IPS DF 6.9 (cell line): ENCODE data around the gene TNS1.

Experiments used
- DNase-seq: peaks from one replicate; pipeline ENCODE4 v3.0.0-alpha.2; 2013; ENCODE audit warnings: low read depth, low spot score
- H3K27ac ChIP-seq: one replicate; pipeline ENCODE4 v1.5.1; 2013; ENCODE audit warnings: low read length, control low read depth
- H3K27me3 ChIP-seq: 2 replicates; pipeline ENCODE4 v1.6.1; 2013; ENCODE audit warnings: mild to moderate bottlenecking, low read length; ENCODE audit not compliant: control insufficient read depth, insufficient read depth
- H3K36me3 ChIP-seq: 2 replicates; pipeline ENCODE4 v1.6.1; 2013; ENCODE audit warnings: low read length; ENCODE audit not compliant: control insufficient read depth, insufficient read depth
- H3K4me1 ChIP-seq: 2 replicates; pipeline ENCODE4 v1.6.1; 2013; ENCODE audit warnings: low read length; ENCODE audit not compliant: control insufficient read depth, insufficient read depth
- H3K4me3 ChIP-seq: 2 replicates; pipeline ENCODE4 v1.5.1; 2013; ENCODE audit warnings: mild to moderate bottlenecking, low read length
- H3K9me3 ChIP-seq: 2 replicates; pipeline ENCODE4 v1.6.1; 2013; ENCODE audit warnings: low read length, inconsistent platforms; ENCODE audit not compliant: control insufficient read depth, insufficient read depth
- WGBS: extraction: QIAGEN DNeasy Blood & Tissue Kit; methylation state at CpG from one replicate; pipeline ENCODE4 v1.1.7; 2013; ENCODE audit warnings: mixed read lengths, missing lambda C conversion rate; ENCODE audit not compliant: insufficient read length, insufficient coverage; 5-methylcytosine and 5-hydroxymethylcytosine counted together

The TNS1 gene

DNA sequence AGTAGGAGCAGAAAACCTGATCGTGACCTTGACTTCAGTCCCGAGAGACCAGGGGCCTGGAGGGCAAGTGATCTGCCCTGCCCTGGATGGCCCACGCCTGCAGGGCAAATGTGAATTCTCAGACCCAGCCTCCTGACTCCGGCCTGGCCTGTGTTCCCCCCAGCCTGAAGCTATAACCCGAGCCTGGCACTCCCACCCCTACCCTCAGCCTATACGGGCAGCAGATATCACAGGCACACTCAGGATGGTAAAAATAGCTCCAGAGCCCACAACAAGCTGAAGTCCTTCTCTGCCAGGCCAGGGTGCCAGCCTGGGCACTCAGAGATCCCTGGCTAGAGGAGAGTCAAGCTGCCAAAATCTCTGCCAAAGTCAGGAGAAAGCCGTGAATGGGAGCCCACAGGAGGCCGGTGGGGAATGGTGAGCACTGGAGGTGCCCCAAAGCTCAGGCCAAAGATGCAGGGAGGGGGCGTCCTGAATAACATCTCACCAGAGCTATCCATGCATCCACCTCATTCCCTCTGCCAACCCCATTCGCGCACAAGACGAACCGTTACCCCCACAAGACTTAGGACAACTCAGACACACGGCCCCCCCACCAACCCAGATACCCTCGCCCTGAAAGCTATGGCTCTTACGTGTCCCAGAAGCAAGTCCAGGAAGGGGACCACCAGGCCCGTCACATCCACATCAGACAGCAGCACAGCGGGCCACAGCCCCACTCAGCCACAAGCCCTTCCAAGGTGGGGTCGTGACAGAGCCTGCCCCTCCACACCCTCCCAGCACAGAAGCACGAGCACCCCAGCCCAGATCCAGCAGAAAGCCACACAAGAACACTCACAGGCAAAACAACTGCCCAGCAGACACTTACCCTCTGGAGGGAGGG is 144.9 kb downstream of the TNS1 start:
- H3K4me1 ChIP-seq = peaks cover 3% of the 10 kb centered on the region; the same call in 1 of the 2 replicates
- no peak for DNase-seq
- no CpG with 5 or more reads among the region's 20 CpGs for WGBS
- H3K27me3 ChIP-seq = no peaks in the 10 kb centered on the region
- no peaks in the 10 kb centered on the region for H3K9me3 ChIP-seq
- no peak overlapping the region for H3K4me3 ChIP-seq
- no peaks in the 10 kb centered on the region for H3K36me3 ChIP-seq
- no peak overlapping the region for H3K27ac ChIP-seq

GRCh38 chr2:217856871-217857270 is 145.9 kb downstream of the TNS1 start:
- Histone ChIP-seq H3K9me3 (no peaks in the 10 kb centered on the region), H3K27me3 (no peaks in the 10 kb centered on the region), H3K4me1 (peaks cover 3% of the 10 kb centered on the region; the same call in 1 of the 2 replicates), H3K36me3 (no peaks in the 10 kb centered on the region), H3K27ac (no peak overlapping the region), H3K4me3 (no peak overlapping the region)
- no peak for DNase-seq
- WGBS = no CpG with 5 or more reads among the region's 4 CpGs

DNA sequence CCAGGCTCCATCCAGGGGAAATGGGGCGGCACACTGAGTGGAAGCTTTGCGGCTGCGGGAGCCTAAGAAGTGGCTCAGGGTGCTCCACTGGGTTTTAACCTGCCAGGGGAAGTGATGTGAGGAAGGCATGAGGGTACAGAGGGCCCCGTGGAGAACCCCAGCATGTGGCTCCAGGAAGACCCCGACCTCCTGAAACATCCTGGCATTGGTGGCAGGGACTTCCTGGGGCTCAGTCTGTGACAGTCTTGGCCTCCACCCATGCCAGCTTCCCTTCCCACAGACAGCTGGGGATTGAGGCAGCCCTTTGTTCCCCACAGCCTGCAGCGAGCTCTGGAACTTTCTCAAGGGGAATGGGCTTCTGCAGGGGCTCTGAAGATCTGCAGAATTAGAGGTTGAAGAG is 146.6 kb downstream of the TNS1 start:
- Histone ChIP-seq H3K9me3 (no peaks in the 10 kb centered on the region), H3K36me3 (no peaks in the 10 kb centered on the region), H3K27ac (no peak overlapping the region), H3K4me1 (peaks cover 3% of the 10 kb centered on the region; the same call in 1 of the 2 replicates), H3K27me3 (no peaks in the 10 kb centered on the region), H3K4me3 (no peak overlapping the region)
- no peak for DNase-seq
- no CpG with 5 or more reads among the region's 6 CpGs for WGBS

DNA sequence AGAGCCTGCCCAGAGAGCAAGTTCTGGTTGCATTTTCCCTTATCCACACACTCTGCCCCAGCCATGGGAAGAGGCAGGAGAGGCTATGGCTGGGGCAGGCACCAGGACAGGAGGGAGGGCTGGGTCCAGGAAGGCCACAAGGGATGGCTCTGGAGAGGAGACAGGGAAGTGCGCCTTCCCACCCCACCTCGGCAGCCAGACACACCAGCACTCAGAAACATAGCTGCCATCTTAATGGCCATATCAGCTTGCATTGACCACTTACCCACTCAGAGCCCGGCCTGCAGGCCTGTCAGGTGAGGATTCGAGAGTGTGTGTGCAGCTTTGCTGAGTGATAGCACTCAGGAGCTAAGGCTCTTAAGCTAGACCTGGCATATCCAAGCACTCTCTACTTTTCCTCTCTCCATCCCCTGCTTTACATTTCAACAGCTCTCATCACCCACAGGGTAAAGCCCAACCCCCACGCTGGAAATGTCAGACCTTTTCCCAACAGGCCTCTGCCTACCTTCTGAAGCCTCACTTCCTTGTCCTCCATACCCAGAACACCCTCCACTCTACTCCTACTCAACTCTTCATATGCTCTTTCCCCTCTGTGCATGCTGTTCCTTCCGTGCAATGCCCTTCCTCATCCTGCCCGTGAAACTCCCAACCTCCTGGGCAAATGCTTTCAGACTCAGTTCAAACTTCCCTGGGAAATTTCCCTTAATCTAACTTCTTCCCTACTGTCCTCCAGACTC is 147.9 kb downstream of the TNS1 start:
- Histone ChIP-seq H3K27me3 (no peaks in the 10 kb centered on the region), H3K36me3 (0 out of 2 replicates have a peak, but pooled peaks cover 4% of the 10 kb centered on the region), H3K27ac (no peak overlapping the region), H3K4me3 (no peak overlapping the region), H3K9me3 (no peaks in the 10 kb centered on the region), H3K4me1 (peaks cover 3% of the 10 kb centered on the region; the same call in 1 of the 2 replicates)
- no peak for DNase-seq
- WGBS = no CpG with 5 or more reads among the region's 7 CpGs

DNA sequence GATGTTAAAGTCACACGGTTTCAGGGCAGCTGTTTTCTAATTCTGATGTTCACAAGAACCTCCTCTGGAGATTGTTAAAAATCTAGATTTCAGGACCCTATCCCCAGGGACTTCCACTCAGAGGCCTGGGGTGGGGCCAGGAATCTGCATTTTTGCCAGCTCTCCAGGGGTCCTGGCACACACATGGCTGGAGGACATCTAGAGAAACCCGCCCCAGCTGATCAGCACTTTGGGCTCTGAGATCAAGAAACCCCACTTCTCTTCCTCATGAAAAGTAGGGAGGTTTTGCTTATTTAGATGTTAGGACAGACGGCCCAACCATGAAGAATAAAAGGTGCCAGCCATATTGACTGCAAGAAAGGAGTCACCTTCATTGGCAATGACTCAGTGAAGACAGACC is 148.8 kb downstream of the TNS1 start:
- Histone ChIP-seq H3K27me3 (no peaks in the 10 kb centered on the region), H3K27ac (no peak overlapping the region), H3K4me3 (no peak overlapping the region), H3K36me3 (0 out of 2 replicates have a peak, but pooled peaks cover 4% of the 10 kb centered on the region), H3K9me3 (no peaks in the 10 kb centered on the region), H3K4me1 (peaks cover 2% of the 10 kb centered on the region; the same call in 1 of the 2 replicates)
- no peak for DNase-seq
- no CpG with 5 or more reads among the region's 3 CpGs for WGBS

GRCh38 chr2:217853301-217853881 is 149.4 kb downstream of the TNS1 start:
- peaks cover 1% of the 10 kb centered on the region; the same call in 1 of the 2 replicates for H3K4me1 ChIP-seq
- no CpG with 5 or more reads among the region's 6 CpGs for WGBS
- no peak for DNase-seq
- no peak overlapping the region for H3K27ac ChIP-seq
- H3K9me3 ChIP-seq = no peaks in the 10 kb centered on the region
- H3K36me3 ChIP-seq = 0 out of 2 replicates have a peak, but pooled peaks cover 4% of the 10 kb centered on the region
- H3K4me3 ChIP-seq = no peak overlapping the region
- H3K27me3 ChIP-seq = no peaks in the 10 kb centered on the region

DNA sequence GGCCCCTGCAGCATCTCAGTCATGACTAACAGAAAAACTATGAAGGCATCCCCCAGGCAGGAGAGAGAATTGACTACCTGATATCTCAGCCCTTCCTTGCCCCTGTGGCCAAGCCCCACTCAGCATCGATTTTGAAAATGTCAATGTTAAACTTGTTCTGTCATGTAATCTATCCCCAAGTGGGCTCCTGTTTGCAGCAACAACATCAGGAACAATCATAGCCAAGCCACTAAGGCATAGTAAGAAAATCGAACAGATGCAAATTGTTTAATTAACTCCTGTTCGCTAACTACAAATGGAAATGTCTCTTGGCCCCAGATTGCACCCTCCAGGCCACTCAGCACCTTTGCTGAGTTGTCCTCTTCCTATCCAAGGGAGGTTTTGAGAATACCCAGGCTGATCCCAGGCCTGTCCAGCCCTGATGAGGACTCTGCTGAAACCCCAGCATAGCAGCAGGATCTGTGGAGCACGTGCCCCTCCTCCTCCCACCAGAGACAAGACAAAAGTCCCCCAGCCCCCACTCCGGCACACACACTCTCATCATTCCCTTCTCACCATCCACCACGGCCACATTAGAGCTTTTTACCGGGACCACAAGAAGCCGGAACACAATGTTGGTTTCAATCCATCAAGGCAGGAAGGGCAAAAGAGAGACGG is 150.1 kb downstream of the TNS1 start:
- no peaks in the 10 kb centered on the region for H3K9me3 ChIP-seq
- no peak overlapping the region for H3K4me3 ChIP-seq
- no peak for DNase-seq
- H3K27me3 ChIP-seq = no peaks in the 10 kb centered on the region
- no peaks in the 10 kb centered on the region; the same call in 1 of the 2 replicates for H3K4me1 ChIP-seq
- WGBS = no CpG with 5 or more reads among the region's 9 CpGs
- no peak overlapping the region for H3K27ac ChIP-seq
- H3K36me3 ChIP-seq = 0 out of 2 replicates have a peak, but pooled peaks cover 4% of the 10 kb centered on the region

DNA sequence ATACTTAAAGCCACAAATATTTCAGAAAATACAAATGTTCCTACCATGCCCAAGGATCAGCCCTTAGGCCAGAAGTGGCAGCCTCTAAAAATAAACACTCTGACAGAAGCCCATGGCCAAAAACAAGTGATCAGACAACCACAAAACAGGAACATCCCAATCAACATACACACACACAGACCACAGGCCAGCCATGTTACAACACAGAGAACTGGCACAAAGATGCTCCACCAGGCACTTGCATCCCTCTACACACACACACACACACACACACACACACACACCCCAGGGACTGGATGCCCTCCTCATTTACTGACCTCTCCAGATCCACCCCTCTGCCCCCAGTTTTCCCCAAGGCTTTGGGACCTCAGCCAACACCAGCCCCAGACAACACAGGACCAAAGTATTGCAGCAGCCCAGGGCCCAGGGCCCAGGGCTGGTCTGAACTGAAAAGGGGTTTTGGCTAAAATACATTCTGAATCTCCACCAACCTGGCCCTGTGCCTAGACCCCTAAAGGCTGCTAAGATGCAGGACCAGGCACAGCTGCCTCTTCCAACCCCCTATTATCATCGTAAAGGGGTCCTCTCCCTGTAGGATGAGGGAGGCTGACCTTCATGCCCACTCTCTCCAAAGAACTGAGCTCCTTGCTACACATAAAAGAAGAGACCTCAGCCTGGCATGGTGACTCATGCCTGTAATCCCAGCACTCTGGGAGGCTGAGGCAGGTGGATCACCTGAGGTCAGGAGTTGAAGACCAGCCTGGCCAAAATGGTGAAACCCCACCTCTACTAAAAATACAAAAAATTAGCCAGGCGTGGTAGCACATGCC is 151.4 kb downstream of the TNS1 start:
- no peaks in the 10 kb centered on the region for H3K9me3 ChIP-seq
- no peaks in the 10 kb centered on the region for H3K27me3 ChIP-seq
- H3K4me3 ChIP-seq = no peak overlapping the region
- no peaks in the 10 kb centered on the region; the same call in 1 of the 2 replicates for H3K4me1 ChIP-seq
- no peak for DNase-seq
- no CpG with 5 or more reads among the region's 2 CpGs for WGBS
- no peak overlapping the region for H3K27ac ChIP-seq
- H3K36me3 ChIP-seq = 0 out of 2 replicates have a peak, but pooled peaks cover 4% of the 10 kb centered on the region

- Histone ChIP-seq H3K9me3 (no peaks in the 10 kb centered on the region), H3K4me3 (no peak overlapping the region), H3K36me3 (0 out of 2 replicates have a peak, but pooled peaks cover 4% of the 10 kb centered on the region), H3K4me1 (no peaks in the 10 kb centered on the region; the same call in 1 of the 2 replicates), H3K27ac (no peak overlapping the region), H3K27me3 (no peaks in the 10 kb centered on the region)
- WGBS = no CpG with 5 or more reads among the region's 9 CpGs
- DNase-seq = no peak
Measured at GRCh38 chr2:217849154-217849975, 153.4 kb downstream of the TNS1 start.
